Glutamatergic neuron (in vitro differentiated cells): Measurements from ENCODE around the gene ERP29. TPM values are rescaled to one million over a fixed set of nuclear protein-coding genes. Genes with fewer than 3 reads are reported as not detected.

Experiments used
- DNase-seq: peaks from one replicate; pipeline ENCODE4 v3.0.0; 2022
- H3K27ac Mint-ChIP-seq: one replicate; pipeline ENCODE4 v1.8.0; 2020; ENCODE audit warnings: mild to moderate bottlenecking, mixed read lengths, inconsistent platforms; ENCODE audit not compliant: unreplicated experiment
- H3K27me3 Mint-ChIP-seq: one replicate; pipeline ENCODE4 v1.8.0; 2020; ENCODE audit warnings: mild to moderate bottlenecking, moderate library complexity, mixed read lengths, inconsistent platforms; ENCODE audit not compliant: unreplicated experiment
- H3K36me3 Mint-ChIP-seq: one replicate; pipeline ENCODE4 v1.8.0; 2020; ENCODE audit warnings: mild to moderate bottlenecking, mixed read lengths, inconsistent platforms; ENCODE audit not compliant: unreplicated experiment
- H3K4me1 Mint-ChIP-seq: one replicate; pipeline ENCODE4 v1.8.0; 2020; ENCODE audit warnings: mild to moderate bottlenecking, low read depth, mixed read lengths, inconsistent platforms; ENCODE audit not compliant: unreplicated experiment
- H3K4me3 Mint-ChIP-seq: one replicate; pipeline ENCODE4 v1.8.0; 2020; ENCODE audit warnings: mild to moderate bottlenecking, mixed read lengths, inconsistent platforms; ENCODE audit not compliant: unreplicated experiment
- H3K9me3 Mint-ChIP-seq: one replicate; pipeline ENCODE4 v1.8.0; 2020; ENCODE audit warnings: mild to moderate bottlenecking, moderate library complexity, mixed read lengths, inconsistent platforms; ENCODE audit not compliant: unreplicated experiment
- long read RNA-seq: library from polyadenylated mRNA; unstranded; transcript quantifications from one replicate; pipeline ENCODE4 v2.0.0, GENCODE V29; 2020; ENCODE audit not compliant: unreplicated experiment
- total RNA-seq: library from RNA; stranded (reverse); fragmentation: NEBNext Ultra II Directional; extraction: Animal tissue kit (Norgen Biotek cat#: 25700); gene quantifications from one replicate; pipeline ENCODE4 v1.2.1, GENCODE V29; 2021; ENCODE audit not compliant: unreplicated experiment
- TF ChIP-seq, protein P1 (sequence below): fragments of 200-600 bp; sonication (generic); IDR thresholded peaks from one replicate; pipeline ENCODE4 v1.5.0; 2021; ENCODE audit not compliant: partially characterized antibody, unreplicated experiment

The ERP29 gene
- 114 TPM for total RNA-seq
- long read RNA-seq, transcript ERP29-202 (2 exons, 1,333 nt), result minor isoform, 7 of 125 reads
- long read RNA-seq, transcript ERP29-201 (3 exons, 1,735 nt), result major isoform, 110 of 125 reads
- long read RNA-seq, partial matches to known transcripts, result 0 of 125 reads
- long read RNA-seq, other reads (novel, unspliced or antisense), result 7 of 125 reads

- Mint-ChIP-seq H3K4me3 (peak within 1 kb of the TSS; percentile 97), H3K27ac (peak within 1 kb of the TSS; percentile 94), H3K27me3 (peaks cover 11% of the 10 kb centered on the region), H3K4me1 (peaks cover 22% of the 10 kb centered on the region), H3K36me3 (peaks cover 10% of the 10 kb centered on the region), H3K9me3 (peaks cover 7% of the 10 kb centered on the region)
- DNase-seq, result peak; percentile 100
- TF ChIP-seq, protein P1, sequence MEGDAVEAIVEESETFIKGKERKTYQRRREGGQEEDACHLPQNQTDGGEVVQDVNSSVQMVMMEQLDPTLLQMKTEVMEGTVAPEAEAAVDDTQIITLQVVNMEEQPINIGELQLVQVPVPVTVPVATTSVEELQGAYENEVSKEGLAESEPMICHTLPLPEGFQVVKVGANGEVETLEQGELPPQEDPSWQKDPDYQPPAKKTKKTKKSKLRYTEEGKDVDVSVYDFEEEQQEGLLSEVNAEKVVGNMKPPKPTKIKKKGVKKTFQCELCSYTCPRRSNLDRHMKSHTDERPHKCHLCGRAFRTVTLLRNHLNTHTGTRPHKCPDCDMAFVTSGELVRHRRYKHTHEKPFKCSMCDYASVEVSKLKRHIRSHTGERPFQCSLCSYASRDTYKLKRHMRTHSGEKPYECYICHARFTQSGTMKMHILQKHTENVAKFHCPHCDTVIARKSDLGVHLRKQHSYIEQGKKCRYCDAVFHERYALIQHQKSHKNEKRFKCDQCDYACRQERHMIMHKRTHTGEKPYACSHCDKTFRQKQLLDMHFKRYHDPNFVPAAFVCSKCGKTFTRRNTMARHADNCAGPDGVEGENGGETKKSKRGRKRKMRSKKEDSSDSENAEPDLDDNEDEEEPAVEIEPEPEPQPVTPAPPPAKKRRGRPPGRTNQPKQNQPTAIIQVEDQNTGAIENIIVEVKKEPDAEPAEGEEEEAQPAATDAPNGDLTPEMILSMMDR, result peak; percentile 66
These were observed at the start of gene ERP29, which contains the start of gene TMEM116 for GRCh38 chr12:112012775-112013600. Gene ERP29, plus strand, starts transcription at chr12:112013426. Its CDS starts 40 bp downstream, at chr12:112013466. Gene TMEM116, minus strand, starts transcription at chr12:112013165. Its CDS starts 7,895 bp downstream, at chr12:112005270.

DNA sequence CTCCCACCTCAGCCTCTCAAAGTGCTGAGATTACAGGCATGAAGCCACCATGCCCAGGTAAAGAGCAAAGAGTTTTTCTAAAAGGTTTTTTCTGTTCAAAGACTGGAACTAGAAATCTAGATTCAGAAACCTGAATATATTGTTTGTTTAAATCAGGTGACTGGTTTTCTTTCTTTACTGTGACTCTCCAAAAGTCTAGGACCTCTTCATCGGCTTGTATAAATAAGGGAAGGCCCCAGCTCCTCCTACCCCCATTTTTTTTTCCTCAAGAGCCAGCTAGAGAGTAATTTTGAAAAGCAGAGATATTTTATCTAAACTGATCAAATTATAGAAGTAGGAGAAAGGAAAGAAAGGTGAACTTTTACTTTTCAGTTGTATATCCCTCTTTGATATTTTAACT lies 48.3 kb upstream of the ERP29 start:
- no peak for DNase-seq
- Mint-ChIP-seq H3K4me3 (no peak overlapping the region), H3K9me3 (peaks cover 15% of the 10 kb centered on the region), H3K27me3 (peaks cover 5% of the 10 kb centered on the region), H3K27ac (no peak overlapping the region), H3K4me1 (no peaks in the 10 kb centered on the region), H3K36me3 (peaks cover 24% of the 10 kb centered on the region)
- TF ChIP-seq, protein P1, result no peak

- no peak overlapping the region for H3K27ac Mint-ChIP-seq
These were observed 41.4 kb upstream of the ERP29 start for GRCh38 chr12:111971800-111972199.

GRCh38 chr12:111975161-111975931 lies 37.9 kb upstream of the ERP29 start:
- Mint-ChIP-seq H3K9me3 (no peaks in the 10 kb centered on the region), H3K27me3 (no peaks in the 10 kb centered on the region), H3K36me3 (no peaks in the 10 kb centered on the region), H3K4me3 (no peak overlapping the region), H3K27ac (no peak overlapping the region), H3K4me1 (no peaks in the 10 kb centered on the region)
- DNase-seq, result no peak
- TF ChIP-seq, protein P1, result no peak

More at GRCh38 chr12:111971800-111972199, 41.4 kb upstream of the ERP29 start:
- H3K9me3 Mint-ChIP-seq, result peaks cover 2% of the 10 kb centered on the region
- no peak for DNase-seq
- no peaks in the 10 kb centered on the region for H3K36me3 Mint-ChIP-seq
- no peak overlapping the region for H3K4me3 Mint-ChIP-seq
- TF ChIP-seq, protein P1, result no peak
- peaks cover 1% of the 10 kb centered on the region for H3K27me3 Mint-ChIP-seq
- H3K4me1 Mint-ChIP-seq, result no peaks in the 10 kb centered on the region
